ENCODE data around the gene DENND1A. TPM values are rescaled to one million over a fixed set of nuclear protein-coding genes. Genes with fewer than 3 reads are reported as not detected.

The DENND1A gene
- total RNA-seq, 4 donors from 2014 or later = 20.9 to 33.6 (median 23.7) TPM

GRCh38 chr9:123411191-123411590 is 518.7 kb downstream of the DENND1A start:
- Histone ChIP-seq H3K27ac (no peak overlapping the region), H3K4me1 (no peaks in the 10 kb centered on the region), H3K27me3 (no peaks in the 10 kb centered on the region), H3K36me3 (peaks cover 0 to 31% of the 10 kb centered on the region in 2 donors), H3K4me3 (no peak overlapping the region), H3K9me3 (no peaks in the 10 kb centered on the region)
- TF ChIP-seq POLR2A (IDR thresholded peaks at IDR 0.05) (no peak), POLR2AphosphoS5 (IDR thresholded peaks at IDR 0.05) (no peak), EP300 (IDR thresholded peaks at IDR 0.05) (no peak)
- TF ChIP-seq, protein P1, sequence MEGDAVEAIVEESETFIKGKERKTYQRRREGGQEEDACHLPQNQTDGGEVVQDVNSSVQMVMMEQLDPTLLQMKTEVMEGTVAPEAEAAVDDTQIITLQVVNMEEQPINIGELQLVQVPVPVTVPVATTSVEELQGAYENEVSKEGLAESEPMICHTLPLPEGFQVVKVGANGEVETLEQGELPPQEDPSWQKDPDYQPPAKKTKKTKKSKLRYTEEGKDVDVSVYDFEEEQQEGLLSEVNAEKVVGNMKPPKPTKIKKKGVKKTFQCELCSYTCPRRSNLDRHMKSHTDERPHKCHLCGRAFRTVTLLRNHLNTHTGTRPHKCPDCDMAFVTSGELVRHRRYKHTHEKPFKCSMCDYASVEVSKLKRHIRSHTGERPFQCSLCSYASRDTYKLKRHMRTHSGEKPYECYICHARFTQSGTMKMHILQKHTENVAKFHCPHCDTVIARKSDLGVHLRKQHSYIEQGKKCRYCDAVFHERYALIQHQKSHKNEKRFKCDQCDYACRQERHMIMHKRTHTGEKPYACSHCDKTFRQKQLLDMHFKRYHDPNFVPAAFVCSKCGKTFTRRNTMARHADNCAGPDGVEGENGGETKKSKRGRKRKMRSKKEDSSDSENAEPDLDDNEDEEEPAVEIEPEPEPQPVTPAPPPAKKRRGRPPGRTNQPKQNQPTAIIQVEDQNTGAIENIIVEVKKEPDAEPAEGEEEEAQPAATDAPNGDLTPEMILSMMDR (IDR thresholded peaks at IDR 0.05) = no peak
- 96% methylated on average over 4 of the region's 10 CpGs; no CpG with 5 or more reads in 1 of the 2 donors for WGBS, 2 donors (ENCODE audit: low coverage in 1 of 2)
- no peak for ATAC-seq

GRCh38 chr9:123410281-123410910 is 519.5 kb downstream of the DENND1A start:
- Histone ChIP-seq H3K27me3 (no peaks in the 10 kb centered on the region), H3K36me3 (peaks cover 0 to 23% of the 10 kb centered on the region in 2 donors), H3K4me1 (no peaks in the 10 kb centered on the region), H3K27ac (no peak overlapping the region), H3K9me3 (no peaks in the 10 kb centered on the region), H3K4me3 (no peak overlapping the region)
- ATAC-seq = no peak
- TF ChIP-seq, protein P1 (IDR thresholded peaks at IDR 0.05) = no peak
- TF ChIP-seq EP300 (IDR thresholded peaks at IDR 0.05) (no peak), POLR2AphosphoS5 (IDR thresholded peaks at IDR 0.05) (no peak), POLR2A (IDR thresholded peaks at IDR 0.05) (no peak)
- whole genome bisulfite sequencing, 2 donors (ENCODE audit: low coverage in 1 of 2) = 92% methylated on average over 11 of the region's 12 CpGs; no CpG with 5 or more reads in 1 of the 2 donors

DNA sequence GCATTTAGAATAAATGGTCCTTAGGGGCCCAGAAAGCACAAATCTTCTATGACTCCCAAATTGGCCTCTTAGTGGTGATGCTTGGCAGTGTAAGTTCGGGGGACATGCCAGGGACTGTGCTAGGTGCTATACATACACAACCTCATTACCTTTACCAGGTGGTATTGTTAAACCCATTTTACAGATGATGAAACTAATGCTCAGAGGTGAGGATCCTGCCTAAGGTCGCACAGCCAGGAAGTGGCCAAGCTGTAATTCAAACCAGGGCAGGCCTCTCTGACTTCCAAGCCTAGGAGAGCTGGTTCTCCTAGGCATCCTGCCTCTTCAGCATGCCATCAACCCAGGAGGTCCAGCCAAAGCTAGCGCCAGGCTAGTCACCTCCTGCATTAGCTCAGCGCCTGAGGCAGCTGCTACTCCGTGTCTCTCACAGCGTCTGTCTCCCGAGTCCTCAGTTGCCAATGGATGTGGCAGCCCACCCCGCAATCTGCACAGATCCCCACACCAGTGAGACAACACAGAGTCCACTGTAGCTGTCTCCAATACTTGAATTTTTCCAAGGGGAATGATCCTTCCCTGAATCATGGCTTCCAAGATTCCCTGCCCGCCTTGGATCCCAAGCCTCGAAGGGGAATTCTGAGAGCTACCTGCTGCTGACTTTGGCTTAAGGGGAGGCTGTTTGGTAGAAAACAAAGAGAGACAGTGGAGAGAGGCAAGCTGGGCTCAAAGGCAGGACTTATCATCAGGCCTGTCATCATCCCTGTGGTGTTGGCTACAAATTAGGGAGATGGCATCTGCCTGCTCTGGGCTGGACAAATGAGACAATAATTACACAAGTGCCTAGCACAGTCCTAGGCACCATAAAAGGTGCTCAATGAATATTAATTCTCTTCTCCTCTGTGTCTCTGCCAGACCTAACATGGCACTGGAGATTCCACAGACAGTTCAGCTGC is 521.3 kb downstream of the DENND1A start:
- Histone ChIP-seq H3K9me3 (no peaks in the 10 kb centered on the region), H3K4me3 (no peak overlapping the region), H3K27me3 (no peaks in the 10 kb centered on the region), H3K36me3 (peaks cover 0 to 19% of the 10 kb centered on the region in 2 donors), H3K27ac (no peak overlapping the region), H3K4me1 (no peaks in the 10 kb centered on the region)
- ATAC-seq = no peak
- no peak for TF ChIP-seq POLR2A (IDR thresholded peaks at IDR 0.05)
- TF ChIP-seq, protein P1 (IDR thresholded peaks at IDR 0.05) = no peak
- TF ChIP-seq EP300 (IDR thresholded peaks at IDR 0.05) = no peak
- TF ChIP-seq POLR2AphosphoS5 (IDR thresholded peaks at IDR 0.05) = no peak
- WGBS, 2 donors (ENCODE audit: low coverage in 1 of 2) = 90 to 100% methylated on average over 1 to 7 of the region's 10 CpGs

- Histone ChIP-seq H3K36me3 (peaks cover 0 to 30% of the 10 kb centered on the region in 2 donors), H3K4me1 (no peaks in the 10 kb centered on the region), H3K27me3 (no peaks in the 10 kb centered on the region), H3K9me3 (no peaks in the 10 kb centered on the region), H3K4me3 (no peak overlapping the region), H3K27ac (no peak overlapping the region)
- WGBS, 2 donors (ENCODE audit: low coverage in 1 of 2) = 53 to 69% methylated on average over 5 to 15 of the region's 20 CpGs
- no peak for ATAC-seq
- TF ChIP-seq POLR2A (IDR thresholded peaks at IDR 0.05) (no peak), POLR2AphosphoS5 (IDR thresholded peaks at IDR 0.05) (no peak), EP300 (IDR thresholded peaks at IDR 0.05) (no peak)
- TF ChIP-seq, protein P1 (IDR thresholded peaks at IDR 0.05) = no peak
Observed at GRCh38 chr9:123407217-123407851, 522.6 kb downstream of the DENND1A start.
